Immature natural killer cell (primary cell): ENCODE measurements around the gene TMEM150C. TPM values are rescaled to one million over a fixed set of nuclear protein-coding genes. Genes with fewer than 3 reads are reported as not detected.
"Not testable (repeated sequence)": the region's sequence is repeated elsewhere in the genome, so short reads cannot be mapped to it uniquely, and the experiment has no call there.

Experiments
- DNase-seq, 3 donors: peaks; one replicate each; pipeline ENCODE4 v3.0.0; 2022; ENCODE audit warnings: mixed read lengths in 1 of 3
- H3K27ac Mint-ChIP-seq, 6 donors: one replicate each; pipeline ENCODE4 v1.8.0; 2020; ENCODE audit warnings: mixed read lengths in 6 of 6, mild to moderate bottlenecking in 5 of 6, inconsistent platforms in 4 of 6, moderate library complexity in 3 of 6
- H3K27me3 Mint-ChIP-seq, 3 donors: one replicate each; pipeline ENCODE4 v1.8.0; 2020 to 2021; ENCODE audit warnings: low read depth in 3 of 3, mild to moderate bottlenecking in 3 of 3, mixed read lengths in 3 of 3, moderate library complexity in 3 of 3, inconsistent platforms in 1 of 3
- H3K36me3 Mint-ChIP-seq, 3 donors: one replicate each; pipeline ENCODE4 v1.8.0; 2020; ENCODE audit warnings: mixed read lengths in 3 of 3, inconsistent platforms in 2 of 3, mild to moderate bottlenecking in 2 of 3
- H3K4me1 Mint-ChIP-seq, 2 donors: one replicate each; pipeline ENCODE4 v1.8.0; 2020; ENCODE audit warnings: inconsistent platforms in 2 of 2, mild to moderate bottlenecking in 2 of 2, mixed read lengths in 2 of 2, moderate library complexity in 1 of 2
- H3K4me3 Mint-ChIP-seq, 5 donors: one replicate each; pipeline ENCODE4 v1.8.0; 2020; ENCODE audit warnings: mild to moderate bottlenecking in 5 of 5, mixed read lengths in 5 of 5, inconsistent platforms in 3 of 5, moderate library complexity in 3 of 5
- H3K9me3 Mint-ChIP-seq, 6 donors: one replicate each; pipeline ENCODE4 v1.8.0; 2020; ENCODE audit warnings: mild to moderate bottlenecking in 6 of 6, mixed read lengths in 6 of 6, inconsistent platforms in 4 of 6, moderate library complexity in 3 of 6
- polyA plus RNA-seq, 3 donors: library from polyadenylated mRNA; unstranded; fragments of 300-500 nt; fragmentation: Illumina TruSeq; gene quantifications; one replicate each; pipeline ENCODE4 v1.2.3, GENCODE V29; 2021

Gene TMEM150C
- polyA plus RNA-seq, 3 donors from 2014 or later: 0.45 TPM; not detected in 2

DNA sequence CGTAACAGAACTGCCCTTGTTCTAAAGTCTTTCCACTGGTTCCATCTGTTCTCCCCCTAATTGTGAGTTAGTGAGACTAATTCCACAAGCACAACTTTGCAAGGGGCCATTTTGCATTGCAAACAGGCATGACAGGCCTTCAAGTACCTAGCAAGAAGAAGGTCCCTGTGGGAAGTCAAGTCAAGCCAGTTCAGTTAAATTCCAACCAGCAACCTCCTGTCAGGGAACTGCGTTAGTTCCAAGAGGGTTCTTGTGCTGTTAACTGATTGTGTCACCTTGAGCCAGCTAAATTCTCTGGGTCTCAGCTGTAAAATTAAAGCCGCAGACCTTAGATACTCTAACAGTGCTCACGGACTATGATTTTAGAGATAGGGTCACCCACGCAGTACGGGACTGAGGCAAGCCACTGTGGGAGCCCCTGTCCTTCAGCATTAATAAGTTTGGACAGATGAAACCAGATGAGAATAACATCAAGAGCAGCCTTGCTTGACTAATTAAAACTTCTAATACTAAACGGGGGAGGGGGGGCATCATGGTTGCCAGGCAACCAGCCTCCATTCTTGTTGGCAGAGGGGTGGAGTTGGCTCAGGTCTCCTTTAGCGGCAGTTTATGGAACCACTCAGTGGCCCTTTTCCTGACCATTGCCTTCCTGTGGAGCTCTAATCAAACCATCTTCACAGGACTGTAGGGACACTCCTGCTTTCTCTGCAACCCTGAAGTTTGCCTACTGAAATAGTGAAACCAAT lies 24.1 kb upstream of the TMEM150C start:
- Mint-ChIP-seq H3K36me3 (no peaks in the 10 kb centered on the region), H3K27ac (no peak overlapping the region), H3K9me3 (no peaks in the 10 kb centered on the region), H3K4me1 (no peaks in the 10 kb centered on the region), H3K27me3 (peaks cover 0 to 10% (median 6%) of the 10 kb centered on the region in 3 donors), H3K4me3 (no peak overlapping the region)
- no peak for DNase-seq

DNA sequence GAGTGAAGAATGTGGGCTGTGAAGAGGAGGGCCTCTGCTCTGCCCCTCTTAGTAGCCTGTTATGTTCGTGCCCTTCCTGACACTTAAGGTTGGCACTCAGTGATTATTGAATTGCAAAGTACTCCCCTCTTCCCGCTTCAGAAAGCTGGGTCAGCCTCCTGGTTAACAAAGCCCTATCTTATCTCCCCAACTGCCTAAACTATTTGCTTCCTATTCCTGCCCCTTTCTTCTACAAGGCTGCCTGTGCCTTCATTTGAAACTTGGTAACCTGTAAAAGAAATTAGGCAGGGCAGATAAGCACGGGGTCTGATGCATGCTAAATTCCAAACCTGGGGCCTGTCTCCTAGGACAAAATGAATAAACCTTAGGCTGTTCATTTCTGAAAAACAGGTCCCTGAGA lies 23.1 kb upstream of the TMEM150C start:
- H3K27me3 Mint-ChIP-seq: peaks cover 0 to 10% (median 6%) of the 10 kb centered on the region in 3 donors
- no peak for DNase-seq
- no peaks in the 10 kb centered on the region for H3K4me1 Mint-ChIP-seq
- no peaks in the 10 kb centered on the region for H3K36me3 Mint-ChIP-seq
- no peak overlapping the region for H3K27ac Mint-ChIP-seq
- no peak overlapping the region for H3K4me3 Mint-ChIP-seq
- no peaks in the 10 kb centered on the region for H3K9me3 Mint-ChIP-seq

DNA sequence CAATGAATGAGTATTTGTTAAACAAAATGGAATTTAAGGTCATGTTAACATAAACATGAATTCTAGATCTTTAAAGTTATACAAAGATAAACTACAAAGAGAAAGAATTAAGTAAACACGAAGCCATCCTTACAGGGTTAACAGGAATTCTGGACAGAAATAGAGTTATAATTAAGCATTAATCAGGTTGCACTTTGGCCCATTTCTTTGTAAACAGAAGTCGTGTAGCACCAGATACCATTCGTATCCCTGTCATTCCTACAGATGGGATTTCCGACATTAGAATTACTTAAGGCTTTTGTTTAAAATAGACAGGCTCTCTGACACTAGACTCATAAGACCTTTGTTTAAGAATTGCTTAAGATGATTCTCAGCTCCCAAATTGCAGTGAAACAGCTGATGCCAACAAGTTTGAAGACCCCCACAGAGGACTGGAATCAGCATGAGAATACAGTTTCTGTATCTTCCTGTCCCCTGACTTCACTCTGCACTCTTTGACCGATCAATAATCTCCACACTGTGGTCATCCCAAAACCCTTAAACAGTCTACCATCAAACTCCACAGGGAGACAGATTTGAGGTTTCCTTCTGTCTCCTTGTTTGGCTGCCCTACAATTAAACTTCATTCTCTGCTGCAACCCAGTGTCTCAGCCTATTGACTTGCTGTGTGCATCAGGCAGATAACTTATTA lies 22.3 kb upstream of the TMEM150C start:
- Mint-ChIP-seq H3K36me3 (no peaks in the 10 kb centered on the region), H3K27me3 (peaks cover 0 to 10% (median 6%) of the 10 kb centered on the region in 3 donors), H3K4me1 (no peaks in the 10 kb centered on the region), H3K27ac (no peak overlapping the region), H3K9me3 (no peaks in the 10 kb centered on the region), H3K4me3 (no peak overlapping the region)
- DNase-seq: no peak

DNA sequence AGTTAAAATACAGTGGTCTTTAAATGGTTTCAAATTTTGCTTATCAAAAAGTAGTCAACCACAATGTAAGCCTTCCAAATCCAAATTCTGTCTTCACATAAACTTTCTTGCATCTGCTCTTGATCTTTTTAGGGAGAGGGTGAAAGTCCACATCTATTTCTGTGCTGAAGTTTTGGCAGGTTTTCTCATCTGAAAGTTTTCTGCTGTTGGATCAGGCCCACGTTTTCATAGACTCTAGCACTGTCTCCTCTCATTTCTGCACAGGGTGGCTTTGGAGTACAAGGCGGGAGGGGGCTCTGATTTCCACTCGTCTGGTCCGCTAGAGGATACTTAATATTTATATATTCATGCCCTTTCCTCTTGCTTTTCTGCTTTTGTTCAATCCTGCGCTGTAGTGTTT lies 18.1 kb upstream of the TMEM150C start:
- no peak overlapping the region for H3K27ac Mint-ChIP-seq
- H3K27me3 Mint-ChIP-seq: peaks cover 0 to 4% (median 3%) of the 10 kb centered on the region in 3 donors
- no peaks in the 10 kb centered on the region for H3K36me3 Mint-ChIP-seq
- no peaks in the 10 kb centered on the region for H3K4me1 Mint-ChIP-seq
- DNase-seq: no peak
- no peaks in the 10 kb centered on the region for H3K9me3 Mint-ChIP-seq
- no peak overlapping the region for H3K4me3 Mint-ChIP-seq

DNA sequence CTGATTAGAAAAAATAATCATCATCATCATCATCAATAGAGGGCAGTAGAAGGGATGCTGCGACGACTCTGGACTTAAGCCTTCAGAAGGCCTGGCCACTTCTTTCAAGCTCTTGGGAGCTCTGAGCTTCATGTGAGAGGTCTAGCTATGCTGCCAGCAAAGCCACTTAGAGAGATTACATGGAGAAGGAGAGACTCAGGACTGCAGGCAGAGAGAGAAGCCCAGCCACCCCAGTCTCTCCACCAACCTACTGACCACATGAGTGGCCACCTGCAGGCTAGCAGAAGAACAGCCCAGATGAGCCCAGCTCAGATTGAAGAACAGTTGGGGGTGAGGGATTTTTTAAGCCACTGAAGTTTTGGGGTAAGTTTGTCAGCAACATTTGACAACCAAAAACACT lies 17.1 kb upstream of the TMEM150C start:
- Mint-ChIP-seq H3K27me3 (peaks cover 0 to 6% (median 3%) of the 10 kb centered on the region in 3 donors), H3K4me3 (no peak overlapping the region), H3K36me3 (no peaks in the 10 kb centered on the region), H3K9me3 (no peaks in the 10 kb centered on the region), H3K27ac (no peak overlapping the region), H3K4me1 (no peaks in the 10 kb centered on the region)
- DNase-seq: no peak

DNA sequence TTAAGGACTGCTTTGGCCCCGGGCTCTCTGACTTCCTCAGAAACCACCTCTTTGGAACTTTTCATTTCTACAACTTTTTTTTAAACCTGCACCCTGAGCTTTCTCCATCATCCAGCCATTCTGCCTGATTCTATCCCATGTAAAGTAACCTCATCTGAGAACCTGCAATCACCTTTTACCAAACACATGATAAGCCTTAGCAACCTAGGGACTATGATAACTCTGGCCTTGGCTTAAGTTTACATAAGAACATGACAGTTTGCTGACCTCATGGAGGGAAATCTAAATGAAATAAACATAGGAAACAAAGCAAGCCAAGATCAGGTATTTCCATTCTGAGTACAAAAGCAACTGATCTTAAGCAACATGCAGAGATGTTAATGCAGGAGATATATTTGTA lies 15.7 kb upstream of the TMEM150C start:
- Mint-ChIP-seq H3K36me3 (no peaks in the 10 kb centered on the region), H3K9me3 (no peaks in the 10 kb centered on the region), H3K4me1 (no peaks in the 10 kb centered on the region), H3K4me3 (no peak overlapping the region), H3K27ac (no peak overlapping the region), H3K27me3 (peaks cover 0 to 6% (median 0%) of the 10 kb centered on the region in 3 donors)
- DNase-seq: no peak

DNA sequence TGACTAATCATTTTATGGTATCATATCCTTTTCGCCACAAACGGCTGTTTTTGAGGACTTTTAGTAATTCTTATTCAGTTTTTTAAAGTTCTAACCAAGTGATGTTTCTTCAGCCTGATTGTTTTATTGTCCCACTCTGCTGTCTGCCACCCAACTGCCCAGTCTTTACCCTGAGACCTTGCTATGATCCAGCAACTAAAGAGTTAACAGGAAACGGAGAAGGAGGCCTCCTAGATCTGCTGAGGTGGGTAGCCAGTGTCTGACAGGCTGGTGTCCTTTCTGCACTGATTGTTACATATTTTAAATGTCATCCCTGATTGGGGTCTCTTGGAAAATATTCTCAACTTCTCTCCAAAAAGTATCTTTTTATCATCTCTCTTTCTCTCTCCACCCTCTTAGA lies 7.9 kb upstream of the TMEM150C start:
- Mint-ChIP-seq H3K27ac (no peak overlapping the region), H3K27me3 (peaks cover 8 to 12% (median 8%) of the 10 kb centered on the region in 3 donors), H3K36me3 (no peaks in the 10 kb centered on the region), H3K4me3 (no peak overlapping the region), H3K4me1 (no peaks in the 10 kb centered on the region), H3K9me3 (peaks cover 0 to 2% (median 0%) of the 10 kb centered on the region in 6 donors)
- DNase-seq: no peak

DNA sequence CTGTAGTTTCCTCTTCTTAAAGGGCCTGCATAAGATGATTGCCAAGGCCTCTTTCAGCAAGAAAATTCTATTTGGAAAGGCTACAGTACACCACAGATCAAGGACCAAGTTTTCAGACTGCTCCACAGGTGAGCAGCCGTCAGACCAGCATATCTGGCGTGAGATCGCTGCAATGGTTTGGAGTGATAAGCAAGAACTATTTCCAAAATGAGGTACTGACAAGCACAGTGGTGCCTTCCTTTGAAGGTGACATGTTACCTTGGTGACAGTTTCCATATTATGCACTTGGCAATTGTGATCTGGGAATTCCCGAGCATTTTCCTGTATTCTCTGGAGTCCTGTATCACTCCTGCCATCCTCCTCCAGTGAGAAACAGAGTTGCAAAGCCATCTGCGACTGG lies 7.3 kb upstream of the TMEM150C start:
- Mint-ChIP-seq H3K4me3 (no peak overlapping the region), H3K4me1 (no peaks in the 10 kb centered on the region), H3K27ac (no peak overlapping the region), H3K27me3 (peaks cover 8 to 13% (median 9%) of the 10 kb centered on the region in 3 donors), H3K36me3 (no peaks in the 10 kb centered on the region), H3K9me3 (peaks cover 0 to 2% (median 0%) of the 10 kb centered on the region in 6 donors)
- no peak for DNase-seq

DNA sequence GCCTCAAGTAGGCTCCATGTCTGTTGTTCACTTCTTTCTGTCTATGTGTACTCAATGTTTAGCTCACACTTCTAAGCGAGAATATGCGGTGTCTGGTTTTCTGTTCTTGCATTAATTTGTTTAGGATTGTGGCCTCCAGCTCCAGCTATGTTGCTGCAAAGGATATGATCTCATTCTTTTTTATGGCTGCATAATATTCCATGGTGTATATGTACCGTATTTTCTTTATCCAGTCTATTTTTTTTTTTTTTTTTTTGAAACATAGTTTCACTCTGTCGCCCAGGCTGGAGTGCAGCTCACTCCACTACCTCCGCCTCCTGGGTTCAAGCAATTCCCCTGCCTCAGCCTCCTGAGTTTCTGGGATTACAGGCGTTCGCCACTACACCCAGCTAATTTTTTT lies 5.7 kb upstream of the TMEM150C start:
- no peak for DNase-seq
- Mint-ChIP-seq H3K36me3 (peaks cover 0 to 6% (median 1%) of the 10 kb centered on the region in 3 donors), H3K4me1 (peaks cover 2 to 4% of the 10 kb centered on the region in 2 donors), H3K4me3 (no peak overlapping the region), H3K9me3 (peaks cover 0 to 2% (median 0%) of the 10 kb centered on the region in 6 donors), H3K27me3 (peaks cover 8 to 20% (median 13%) of the 10 kb centered on the region in 3 donors), H3K27ac (no peak overlapping the region)

DNA sequence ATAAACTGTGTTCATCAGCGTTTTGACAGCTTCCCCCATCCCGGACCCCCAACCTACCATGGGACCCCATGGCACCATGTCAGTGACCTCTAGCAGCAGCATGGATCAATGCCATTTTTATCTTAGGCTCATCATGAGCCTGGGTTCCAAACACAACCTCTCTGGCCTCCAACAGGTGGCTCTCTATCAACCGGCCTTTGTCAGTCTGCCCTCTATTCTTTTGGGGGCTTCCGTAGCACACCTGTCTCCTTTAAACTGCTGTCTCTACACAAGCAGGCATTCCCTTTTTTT lies 721 bp upstream of the TMEM150C start:
- H3K4me1 Mint-ChIP-seq: peaks cover 13 to 20% of the 10 kb centered on the region in 2 donors
- no peak overlapping the region for H3K27ac Mint-ChIP-seq
- no peaks in the 10 kb centered on the region for H3K9me3 Mint-ChIP-seq
- H3K27me3 Mint-ChIP-seq: peaks cover 22 to 42% (median 31%) of the 10 kb centered on the region in 3 donors
- H3K36me3 Mint-ChIP-seq: peaks cover 0 to 10% (median 4%) of the 10 kb centered on the region in 3 donors
- no peak for DNase-seq
- H3K4me3 Mint-ChIP-seq: peak overlapping the region; percentile 76 to 78 (median 78)

DNA sequence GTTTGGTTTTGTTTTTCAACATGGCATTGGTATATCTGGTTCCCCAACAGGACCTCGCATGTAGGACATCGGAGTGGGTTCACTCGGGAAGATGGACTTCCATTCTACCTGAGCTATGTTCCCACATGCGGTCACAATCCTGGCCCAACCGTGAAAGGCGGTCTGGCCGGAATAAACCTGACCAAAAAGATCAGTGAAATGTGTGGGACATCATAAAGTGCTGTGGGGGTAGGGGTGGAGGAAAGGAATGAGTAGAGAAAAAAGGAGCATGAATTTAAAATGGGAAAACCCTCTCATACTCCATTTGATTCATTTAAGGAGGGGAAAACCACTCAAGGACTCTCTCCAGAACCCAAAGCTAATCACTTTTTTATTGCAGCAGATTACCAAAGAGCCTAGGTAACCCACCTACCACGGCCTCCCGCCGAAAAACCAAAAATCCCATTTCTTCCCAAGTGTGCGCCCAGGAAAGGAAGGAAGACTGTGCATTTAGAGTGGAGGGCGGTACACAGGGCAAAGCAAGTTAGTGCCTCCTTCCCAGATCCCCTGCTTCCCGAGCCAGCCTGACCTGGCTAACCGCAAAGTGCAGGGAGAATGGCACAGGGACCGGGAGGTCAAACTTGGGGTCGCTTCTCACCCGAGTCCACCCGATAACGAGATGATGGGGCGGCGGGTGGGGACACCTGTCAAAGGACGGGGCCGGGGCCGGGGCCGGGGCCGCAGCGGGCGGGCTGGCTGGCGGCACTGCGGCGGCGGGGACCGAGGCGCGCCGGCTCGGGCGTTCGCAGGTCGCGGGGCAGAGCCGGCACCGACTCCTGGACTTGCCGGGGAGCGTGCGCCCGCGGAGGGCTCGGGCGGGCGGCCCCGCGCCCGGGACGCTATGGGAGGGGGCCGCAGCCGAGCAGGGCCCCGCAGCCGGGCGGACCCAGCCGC lies 669 bp downstream of the TMEM150C start:
- Mint-ChIP-seq H3K4me3 (peak overlapping the region; percentile 64 to 83 (median 79)), H3K4me1 (peaks cover 13 to 20% of the 10 kb centered on the region in 2 donors), H3K9me3 (no peaks in the 10 kb centered on the region), H3K27me3 (peaks cover 20 to 44% (median 34%) of the 10 kb centered on the region in 3 donors), H3K36me3 (peaks cover 0 to 10% (median 4%) of the 10 kb centered on the region in 3 donors), H3K27ac (no peak overlapping the region)
- no peak for DNase-seq

DNA sequence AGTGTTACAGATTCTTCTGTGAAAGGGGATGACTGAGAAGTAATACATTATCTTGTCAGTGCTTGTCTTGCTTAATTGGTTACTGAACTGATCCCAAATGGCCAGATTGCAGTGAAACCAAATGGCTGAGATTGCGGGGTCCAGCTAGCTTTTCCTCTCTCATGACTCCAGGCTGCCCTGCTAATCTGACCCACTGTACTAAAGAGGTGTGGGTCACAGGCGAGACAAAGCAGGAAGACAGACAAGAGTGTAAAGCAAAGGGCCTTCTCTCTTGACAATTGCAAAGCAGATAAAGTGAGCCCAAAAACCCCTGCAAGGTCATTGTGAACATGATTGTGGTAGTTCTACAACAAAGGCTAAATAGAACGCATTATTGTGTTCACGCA lies 2.1 kb downstream of the TMEM150C start:
- DNase-seq: no peak
- Mint-ChIP-seq H3K27ac (no peak overlapping the region), H3K27me3 (peaks cover 19 to 45% (median 30%) of the 10 kb centered on the region in 3 donors), H3K9me3 (no peaks in the 10 kb centered on the region), H3K4me1 (peaks cover 13 to 20% of the 10 kb centered on the region in 2 donors), H3K36me3 (peaks cover 0 to 10% (median 4%) of the 10 kb centered on the region in 3 donors), H3K4me3 (no peak overlapping the region)

DNA sequence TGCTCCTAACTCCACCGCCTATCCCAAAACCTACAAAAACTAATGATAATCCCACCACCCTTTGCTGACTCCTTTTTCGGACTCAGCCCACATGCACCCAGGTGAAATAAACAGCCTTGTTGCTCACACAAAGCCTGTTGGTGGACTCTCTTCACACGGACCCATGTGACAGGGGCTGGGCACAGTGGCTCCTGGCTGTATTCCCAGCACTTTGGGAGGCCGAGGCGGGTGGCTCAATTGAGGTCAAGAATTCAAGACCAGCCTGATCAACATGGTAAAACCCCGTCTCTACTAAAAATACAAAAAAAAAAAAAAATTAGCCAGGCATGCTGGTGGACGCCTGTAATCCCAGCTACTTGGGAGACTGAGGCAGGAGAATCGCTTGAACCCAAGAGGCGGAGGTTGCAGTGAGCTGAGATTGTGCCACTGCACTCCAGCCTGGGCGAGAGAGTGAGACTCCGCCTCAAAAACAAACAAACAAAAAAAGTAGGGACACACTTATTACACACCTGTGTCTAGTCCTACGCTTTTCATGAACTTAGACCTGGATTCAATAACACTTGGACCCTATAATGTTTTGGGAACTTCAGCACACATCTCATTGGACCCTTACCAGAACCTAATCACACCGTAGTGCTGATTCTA lies 2.6 kb downstream of the TMEM150C start:
- H3K4me3 Mint-ChIP-seq, H3K27ac Mint-ChIP-seq, H3K9me3 Mint-ChIP-seq, H3K36me3 Mint-ChIP-seq, DNase-seq: not testable (repeated sequence)
- Mint-ChIP-seq H3K27me3 (peaks cover 19 to 44% (median 30%) of the 10 kb centered on the region in 3 donors), H3K4me1 (peaks cover 13 to 20% of the 10 kb centered on the region in 2 donors)
